HepG2 (cell line): ENCODE data around the gene MS4A13. TPM values are rescaled to one million over a fixed set of nuclear protein-coding genes. Genes with fewer than 3 reads are reported as not detected.
A peak's percentile ranks its signal among the peaks of the same experiment; 100 is the strongest.

ENCODE experiments used
- ATAC-seq: fragments of 200-7000 bp; cut with Tn5 transposase; 3 replicates; pipeline ENCODE4 v1.9.1; 2020; ENCODE audit warnings: mild to moderate bottlenecking, moderate library complexity
- BruUV-seq: library from RNA; stranded (reverse); fragments of 400-500 nt; replicated peaks from 2 replicates; lab custom pipeline; 2021; lab: Mats Ljungman, UMichigan
- CTCF ChIA-PET: fragments of 300-600 bp; formaldehyde crosslinking; extraction: SDS; loops from one replicate; lab custom pipeline; 2021; ENCODE audit warnings: low total read pairs, inconsistent platforms, low intra/inter-chr PET ratio; lab: Yijun Ruan, JAX
- POLR2A ChIA-PET: fragments of 350-600 bp; sonication (Branson Sonifier 250); formaldehyde crosslinking; loops from one replicate; lab custom pipeline; 2020; ENCODE audit warnings: antibody characterized with exemption, inconsistent platforms; lab: Yijun Ruan, JAX
- DNase-seq: peaks from one replicate; pipeline ENCODE4 v3.0.0-alpha.2; 2015; ENCODE audit warnings: low spot score
- FAIRE-seq: peaks from 3 replicates; lab custom pipeline; 2011; peaks lifted over from hg19 to GRCh38; lab: Jason Lieb, UNC
- H2AFZ ChIP-seq: one replicate; pipeline ENCODE4 v1.6.1; 2011; ENCODE audit warnings: low read length, inconsistent platforms
- H3K27ac ChIP-seq: fragments of 300-600 bp; 3 replicates; pipeline ENCODE4 v1.8.0; 2011; ENCODE audit warnings: mixed run types, mild to moderate bottlenecking, mixed read lengths, low read length, inconsistent platforms; ENCODE audit not compliant: insufficient read depth; ENCODE audit errors: extremely low read length
- H3K27me3 ChIP-seq, 2 experiments: fragments of 200-600 bp in 1 of 2; 2 replicates in 1 of 2; 3 replicates in 1 of 2; pipeline versions ENCODE4 v1.6.0 to v1.8.0; 2011; ENCODE audit warnings: low read length in 2 of 2, mild to moderate bottlenecking in 2 of 2, moderate library complexity in 2 of 2, inconsistent platforms in 1 of 2; ENCODE audit not compliant: insufficient read depth in 2 of 2, control insufficient read depth in 1 of 2
- H3K36me3 ChIP-seq, 2 experiments: fragments of 200-600 bp in 1 of 2; replicated peaks in 1 of 2; 2 replicates in 1 of 2; 3 replicates in 1 of 2; pipeline versions ENCODE4 v1.5.1 to v1.8.0; 2011; ENCODE audit warnings: low read length in 2 of 2, inconsistent platforms in 1 of 2; ENCODE audit not compliant: insufficient read depth in 2 of 2, control insufficient read depth in 1 of 2
- H3K4me1 ChIP-seq: 2 replicates; pipeline ENCODE4 v1.5.1; 2012; ENCODE audit warnings: low read length, inconsistent platforms; ENCODE audit not compliant: insufficient read depth
- H3K4me2 ChIP-seq: 2 replicates; pipeline ENCODE4 v1.6.0; 2011; ENCODE audit warnings: low read depth, low read length, inconsistent platforms
- H3K4me3 ChIP-seq, 3 experiments: fragments of 200-600 bp in 1 of 3; sonication (generic), shearing (Covaris generic) in 1 of 3; replicated peaks in 1 of 3; 2 replicates each; pipeline ENCODE4 v1.5.1; 2011 to 2016; ENCODE audit warnings: low read length in 3 of 3, inconsistent platforms in 2 of 3, low read depth in 2 of 3, mild to moderate bottlenecking in 2 of 3, control low read depth in 1 of 3, mixed read lengths in 1 of 3; ENCODE audit not compliant: insufficient read depth in 1 of 3
- H3K79me2 ChIP-seq: one replicate; pipeline ENCODE4 v1.6.1; 2011; ENCODE audit warnings: low read length, inconsistent platforms; ENCODE audit not compliant: insufficient read depth
- H3K9ac ChIP-seq: 2 replicates; pipeline ENCODE4 v1.6.0; 2011; ENCODE audit warnings: mild to moderate bottlenecking, low read depth, low read length, inconsistent platforms; ENCODE audit not compliant: insufficient read depth
- H3K9me3 ChIP-seq: 2 replicates; pipeline ENCODE4 v1.5.1; 2012; ENCODE audit warnings: mild to moderate bottlenecking, low read length
- H4K20me1 ChIP-seq: 2 replicates; pipeline ENCODE4 v1.6.0; 2011; ENCODE audit warnings: inconsistent platforms, mild to moderate bottlenecking, low read length, moderate library complexity; ENCODE audit not compliant: insufficient read depth
- ATF7 ChIP-seq, 2 experiments: fragments of 450-650 bp in 1 of 2; sonication (generic) in 1 of 2; formaldehyde crosslinking in 1 of 2; IDR thresholded peaks; 2 replicates each; pipeline versions ENCODE4 v1.4.0 to v1.6.1; 2016 to 2020; ENCODE audit warnings: antibody characterized with exemption in 1 of 2, mild to moderate bottlenecking in 1 of 2, missing genetic modification reagents in 1 of 2
- ATF7-NPFF ChIP-seq: sonication (generic); formaldehyde crosslinking; IDR thresholded peaks from 2 replicates; pipeline ENCODE4 v1.8.1; 2023; ENCODE audit warnings: mild to moderate bottlenecking, low read depth, missing genetic modification reagents, moderate library complexity
- EZH2 ChIP-seq: conservative IDR thresholded peaks from 2 replicates; pipeline ENCODE4 v1.6.1; 2012; ENCODE audit warnings: mild to moderate bottlenecking, low read depth, low read length, moderate library complexity
- IKZF4 ChIP-seq: sonication (generic); formaldehyde crosslinking; IDR thresholded peaks from 2 replicates; pipeline ENCODE4 v1.5.1; 2020; ENCODE audit warnings: borderline replicate concordance, mild to moderate bottlenecking, low read depth, missing genetic modification reagents; ENCODE audit errors: not compliant biosample characterization
- POLR2A ChIP-seq, 2 experiments: IDR thresholded peaks; 2 replicates each; pipeline ENCODE4 v1.6.1; 2011; ENCODE audit warnings: low read depth in 2 of 2, low read length in 2 of 2, mild to moderate bottlenecking in 1 of 2, moderate library complexity in 1 of 2; ENCODE audit not compliant: insufficient read depth in 1 of 2
- REPIN1 ChIP-seq: sonication (generic); formaldehyde crosslinking; IDR thresholded peaks from 2 replicates; pipeline ENCODE4 v1.8.0; 2022; ENCODE audit warnings: missing genetic modification reagents, low read depth, mild to moderate bottlenecking, borderline replicate concordance
- RNF219 ChIP-seq: sonication (generic); formaldehyde crosslinking; IDR thresholded peaks from 2 replicates; pipeline ENCODE4 v1.5.0; 2020; ENCODE audit warnings: mild to moderate bottlenecking, missing genetic modification reagents
- TMF1 ChIP-seq: sonication (generic); formaldehyde crosslinking; IDR thresholded peaks from 2 replicates; pipeline ENCODE4 v1.8.1; 2022; ENCODE audit warnings: low read depth, missing genetic modification reagents
- WGBS: methylation state at CpG from one replicate; pipeline ENCODE4 v1.1.6; 2017; ENCODE audit warnings: low lambda C conversion rate; 5-methylcytosine and 5-hydroxymethylcytosine counted together
- in situ Hi-C: cut with HindIII; loops from 2 replicates; pipeline ENCODE4 v1.10.0; 2017; ENCODE audit warnings: low pct_unique_long_range_greater_than_20kb; ENCODE audit not compliant: extremely low pct_ligation_motif_present
- intact Hi-C: fragments of 100-400 bp; cut with micrococcal nuclease; formaldehyde crosslinking; loops from one replicate; pipeline ENCODE4 v1.10.0; 2022; ENCODE audit not compliant: unreplicated experiment
- polyA plus RNA-seq, 8 experiments: library from polyadenylated mRNA; depleted of rRNA in 3 of 8; stranded (reverse) in 7 of 8; unstranded in 1 of 8; fragments of >200 nt; fragmentation: Illumina TruSeq in 4 of 8; extraction: Trizol in 4 of 8; gene quantifications; 2 replicates each; pipeline versions ENCODE4 v1.2.1 to v1.2.3, GENCODE V29; 2011 to 2016; ENCODE audit warnings: low read depth in 4 of 8, missing spikeins in 1 of 8, mixed read lengths in 1 of 8; ENCODE audit not compliant: insufficient read depth in 1 of 8
- total RNA-seq, 5 experiments: library from RNA; depleted of rRNA; stranded (reverse); fragments of >200 nt; fragmentation: Illumina TruSeq; extraction: Trizol; gene quantifications; 2 replicates each; pipeline ENCODE4 v1.2.3, GENCODE V29; 2016; ENCODE audit warnings: low read depth in 1 of 5

Gene MS4A13
- total and polyA plus RNA-seq, 2 of the 13 experiments (the other 11 are each of a cell fraction or from before 2014, with no cell fraction given) = not detected

GRCh38 chr11:60513496-60514460, 1.4 kb upstream of the MS4A13 start (continued):
- no peak for TF ChIP-seq RNF219 (CRISPR knock-in tag)
- no peak for TF ChIP-seq IKZF4
- no peak for TF ChIP-seq REPIN1 (CRISPR knock-in tag)
- no peak for TF ChIP-seq TMF1 (CRISPR knock-in tag)
- TF ChIP-seq, all 625 proteins: peak for 0

GRCh38 chr11:60528465-60528864, 13.3 kb downstream of the MS4A13 start:
- no peak for FAIRE-seq
- POLR2A ChIA-PET = no interaction called here
- in situ Hi-C loops = no loop called here
- TF ChIP-seq POLR2A (IDR thresholded peaks at IDR 0.05; ENCODE audit: insufficient read depth in 1 of 2, low read depth in 2 of 2, low read length in 2 of 2) = no peak
- TF ChIP-seq ATF7 (IDR thresholded peaks at IDR 0.05) = peak; percentile 82
- no peak for TF ChIP-seq ATF7 (CRISPR knock-in tag; IDR thresholded peaks at IDR 0.05)
- TF ChIP-seq EZH2 = no peak
- TF ChIP-seq ATF7-NPFF = no peak
- TF ChIP-seq, all 625 proteins: peak for 1
- no peak overlapping the region for H3K4me3 ChIP-seq
- no peak overlapping the region for H3K27ac ChIP-seq
- no peaks in the 10 kb centered on the region for H3K36me3 ChIP-seq
- no peaks in the 10 kb centered on the region; a peak in 1 of 5 replicates for H3K27me3 ChIP-seq
- intact Hi-C loops = no loop called here
- DNase-seq (no peak), ATAC-seq (no peak)
- no peaks in the 10 kb centered on the region for H3K4me1 ChIP-seq
- H4K20me1 ChIP-seq = no peaks in the 10 kb centered on the region
- H3K9ac ChIP-seq = no peak overlapping the region
- BruUV-seq = no TSS peak
- H3K79me2 ChIP-seq = no peaks in the 10 kb centered on the region
- H3K9me3 ChIP-seq = no peaks in the 10 kb centered on the region
- H3K4me2 ChIP-seq = no peak overlapping the region
- H2AFZ ChIP-seq = no peak overlapping the region
- WGBS = 0% methylated on average over 1 of the region's 1 CpG
- CTCF ChIA-PET = no interaction called here
